Measurements from ENCODE around the gene KCNK16.

GRCh38 chr6:39282774-39283173 is 39.7 kb downstream of the KCNK16 start:
- no peak for TF ChIP-seq POLR2AphosphoS5 (IDR thresholded peaks at IDR 0.05; ENCODE audit: borderline replicate concordance, low read depth, low read length)
- no peak for TF ChIP-seq EZH2 (IDR thresholded peaks at IDR 0.05)
- no peak for TF ChIP-seq FOXP2 (optimal IDR thresholded peaks at IDR 0.05; ENCODE audit: control extremely low read depth, extremely low read length, insufficient read depth)
